HEK293T (cell line): ENCODE measurements around the gene CAMK1G.

Source experiments
- BHLHE40 ChIP-seq: fragments of 450-650 bp; IDR thresholded peaks from 2 replicates; pipeline ENCODE4 v1.6.1; 2016; ENCODE audit warnings: mild to moderate bottlenecking, moderate library complexity, borderline replicate concordance
- FOXM1 ChIP-seq: fragments of 450-650 bp; IDR thresholded peaks from 2 replicates; pipeline ENCODE4 v1.6.1; 2017; ENCODE audit warnings: mild to moderate bottlenecking, borderline replicate concordance
- L3MBTL2 ChIP-seq: fragments of 450-650 bp; conservative IDR thresholded peaks from 2 replicates; pipeline ENCODE4 v1.6.1; 2016; ENCODE audit warnings: mild to moderate bottlenecking
- LEF1 ChIP-seq: fragments of 450-650 bp; IDR thresholded peaks from 2 replicates; pipeline ENCODE4 v1.6.1; 2017; ENCODE audit warnings: mild to moderate bottlenecking, borderline replicate concordance
- NFRKB ChIP-seq: fragments of 450-650 bp; IDR thresholded peaks from 2 replicates; pipeline ENCODE4 v1.6.1; 2016; ENCODE audit warnings: mild to moderate bottlenecking, moderate library complexity
- PKNOX1 ChIP-seq: fragments of 450-650 bp; IDR thresholded peaks from 2 replicates; pipeline ENCODE4 v1.6.1; 2016
- SP1 ChIP-seq: fragments of 450-650 bp; IDR thresholded peaks from 2 replicates; pipeline ENCODE4 v1.6.1; 2017

GRCh38 chr1:209652873-209653401, 69.4 kb downstream of the CAMK1G start:
- TF ChIP-seq BHLHE40: no peak
- no peak for TF ChIP-seq FOXM1
- no peak for TF ChIP-seq L3MBTL2
- no peak for TF ChIP-seq PKNOX1
- TF ChIP-seq NFRKB: no peak
- TF ChIP-seq LEF1: no peak
- no peak for TF ChIP-seq SP1
